Kidney (tissue), 14 donors: Measurements from ENCODE around the gene RDH12. TPM values are rescaled to one million over a fixed set of nuclear protein-coding genes. Genes with fewer than 3 reads are reported as not detected.
A peak's percentile ranks its signal among the peaks of the same experiment; 100 is the strongest.

Experiments
- DNase-seq, 5 donors: peaks; one replicate each; pipeline ENCODE4 v3.0.0-alpha.2; 2013 to 2020
- FAIRE-seq: peaks from 2 replicates; lab custom pipeline; 2012; peaks lifted over from hg19 to GRCh38; lab: Jason Lieb, UNC
- H3K27ac ChIP-seq, 2 donors: one replicate each; pipeline ENCODE4 v1.7.0; 2013; ENCODE audit warnings: low read depth in 2 of 2, low read length in 2 of 2, inconsistent platforms in 1 of 2
- H3K27me3 ChIP-seq: one replicate; pipeline ENCODE4 v1.7.1; 2013; ENCODE audit warnings: low read length, inconsistent platforms; ENCODE audit not compliant: control insufficient read depth, insufficient read depth
- H3K36me3 ChIP-seq, 3 donors: one replicate each; pipeline versions ENCODE4 v1.7.0 to v1.7.1; 2013; ENCODE audit warnings: low read length in 3 of 3, control low read depth in 1 of 3, inconsistent platforms in 1 of 3; ENCODE audit not compliant: insufficient read depth in 3 of 3, control insufficient read depth in 2 of 3
- H3K4me1 ChIP-seq, 3 donors: one replicate each; pipeline versions ENCODE4 v1.7.0 to v1.7.1; 2013; ENCODE audit warnings: low read length in 3 of 3, inconsistent platforms in 1 of 3, low read depth in 1 of 3; ENCODE audit not compliant: control insufficient read depth in 2 of 3, insufficient read depth in 2 of 3
- H3K4me3 ChIP-seq, 3 donors: one replicate each; pipeline versions ENCODE4 v1.7.0 to v1.8.1; 2013; ENCODE audit warnings: low read length in 3 of 3, control low read depth in 1 of 3, inconsistent platforms in 1 of 3
- H3K9ac ChIP-seq, 3 donors: one replicate each; pipeline versions ENCODE4 v1.7.0 to v1.7.1; 2013; ENCODE audit warnings: low read length in 3 of 3, control low read depth in 1 of 3, inconsistent platforms in 1 of 3
- H3K9me3 ChIP-seq, 3 donors: one replicate each; pipeline versions ENCODE4 v1.7.0 to v1.7.1; 2013; ENCODE audit warnings: low read length in 3 of 3, control low read depth in 1 of 3, inconsistent platforms in 1 of 3; ENCODE audit not compliant: control insufficient read depth in 2 of 3, insufficient read depth in 1 of 3
- intact Hi-C: fragments of 100-400 bp; cut with DNase I; formaldehyde crosslinking; loops from one replicate; pipeline ENCODE4 v1.11.1; 2022
- polyA plus RNA-seq: library from polyadenylated mRNA; stranded (reverse); fragments of 350-450 nt; fragmentation: Illumina TruSeq; extraction: RNeasy Lipid Tissue Mini Kit (QIAGEN cat#74804); gene quantifications from one replicate; pipeline ENCODE4 v1.2.3, GENCODE V29; 2014; ENCODE audit warnings: low read depth, low replicate concordance; ENCODE audit not compliant: insufficient read depth
- total RNA-seq: library from RNA; stranded (reverse); fragmentation: NEBNext Ultra II Directional; extraction: Animal tissue kit (Norgen Biotek cat#: 25700); gene quantifications from one replicate; pipeline ENCODE4 v1.2.1, GENCODE V29; 2021
- TF ChIP-seq, protein P1 (sequence below): IDR thresholded peaks from 3 replicates; pipeline ENCODE4 v1.5.1; 2012; ENCODE audit warnings: mild to moderate bottlenecking, moderate library complexity, borderline replicate concordance; ENCODE audit not compliant: insufficient read depth; ENCODE audit errors: extremely low read depth
- donor health status: control.
- donor health status: control.
- donor health status: control.
- donor health status: control.
- donor health status: control.
- donor health status: DM: yes; HTN: yes; CAD: no.
- donor health status: Normal renal cell carcinoma (clear cell type).

RDH12 gene
- total and polyA plus RNA-seq, 2 donors from 2014 or later: 0.22 to 10.0 TPM

DNA sequence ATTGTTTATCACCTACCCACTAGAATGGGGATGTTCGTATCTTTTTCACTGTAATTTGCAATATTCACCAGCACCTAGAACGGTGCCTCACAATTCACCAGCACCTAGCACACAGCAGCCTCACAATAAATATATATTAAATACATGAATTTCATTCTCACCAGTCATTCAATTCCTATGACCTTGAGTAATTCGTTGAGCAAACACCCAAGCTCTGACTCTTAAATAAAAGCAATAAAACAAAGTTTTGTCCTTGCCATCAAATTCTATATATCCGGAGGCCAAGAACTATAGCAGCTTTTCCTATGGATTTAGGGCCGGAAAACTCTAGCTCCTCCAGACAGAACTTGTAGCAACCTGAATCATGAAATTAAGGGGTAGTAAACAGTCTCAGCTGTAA, 28.2 kb upstream of the RDH12 start:
- peaks cover 0 to 2% (median 0%) of the 10 kb centered on the region in 3 donors for H3K36me3 ChIP-seq
- H3K9me3 ChIP-seq: no peaks in the 10 kb centered on the region
- no peaks in the 10 kb centered on the region for H3K27me3 ChIP-seq
- peak overlapping the region; percentile 18 to 77 (median 57) for H3K9ac ChIP-seq
- H3K4me3 ChIP-seq: peak overlapping the region; percentile 71 to 94 (median 84)
- H3K27ac ChIP-seq: no peak overlapping the region
- DNase-seq (no peak), FAIRE-seq (no peak)
- intact Hi-C loops: no loop called here
- TF ChIP-seq, protein P1, sequence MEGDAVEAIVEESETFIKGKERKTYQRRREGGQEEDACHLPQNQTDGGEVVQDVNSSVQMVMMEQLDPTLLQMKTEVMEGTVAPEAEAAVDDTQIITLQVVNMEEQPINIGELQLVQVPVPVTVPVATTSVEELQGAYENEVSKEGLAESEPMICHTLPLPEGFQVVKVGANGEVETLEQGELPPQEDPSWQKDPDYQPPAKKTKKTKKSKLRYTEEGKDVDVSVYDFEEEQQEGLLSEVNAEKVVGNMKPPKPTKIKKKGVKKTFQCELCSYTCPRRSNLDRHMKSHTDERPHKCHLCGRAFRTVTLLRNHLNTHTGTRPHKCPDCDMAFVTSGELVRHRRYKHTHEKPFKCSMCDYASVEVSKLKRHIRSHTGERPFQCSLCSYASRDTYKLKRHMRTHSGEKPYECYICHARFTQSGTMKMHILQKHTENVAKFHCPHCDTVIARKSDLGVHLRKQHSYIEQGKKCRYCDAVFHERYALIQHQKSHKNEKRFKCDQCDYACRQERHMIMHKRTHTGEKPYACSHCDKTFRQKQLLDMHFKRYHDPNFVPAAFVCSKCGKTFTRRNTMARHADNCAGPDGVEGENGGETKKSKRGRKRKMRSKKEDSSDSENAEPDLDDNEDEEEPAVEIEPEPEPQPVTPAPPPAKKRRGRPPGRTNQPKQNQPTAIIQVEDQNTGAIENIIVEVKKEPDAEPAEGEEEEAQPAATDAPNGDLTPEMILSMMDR: no peak
- peaks cover 4 to 12% (median 9%) of the 10 kb centered on the region in 3 donors for H3K4me1 ChIP-seq

DNA sequence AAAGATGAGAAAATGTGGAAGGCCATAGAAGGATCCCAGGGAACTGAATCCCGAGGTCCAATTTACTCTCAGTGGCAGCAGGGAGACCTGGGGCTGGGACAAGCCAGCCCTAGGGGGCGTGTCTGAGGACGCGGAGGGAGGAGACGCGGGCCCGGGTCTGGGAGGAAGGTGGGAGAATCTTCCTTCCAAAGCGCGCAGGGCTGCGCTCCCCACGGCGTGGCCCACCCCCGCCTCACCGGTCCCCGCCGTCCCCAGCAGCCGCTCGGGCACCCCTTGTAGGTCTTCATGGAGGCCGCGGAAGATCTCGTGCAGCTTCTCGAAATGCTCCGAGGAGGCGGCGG, 27.6 kb upstream of the RDH12 start:
- Histone ChIP-seq H3K27ac (peak overlapping the region; percentile 98 to 99), H3K4me3 (peak overlapping the region; percentile 71 to 94 (median 84)), H3K4me1 (peaks cover 4 to 12% (median 9%) of the 10 kb centered on the region in 3 donors), H3K9ac (peak overlapping the region; percentile 57 to 95 (median 77)), H3K27me3 (no peaks in the 10 kb centered on the region), H3K36me3 (peaks cover 0 to 2% (median 0%) of the 10 kb centered on the region in 3 donors), H3K9me3 (no peaks in the 10 kb centered on the region)
- FAIRE-seq (no peak), DNase-seq (peak; percentile 85 to 93 (median 90))
- TF ChIP-seq, protein P1: peak; percentile 17
- intact Hi-C loops: no loop called here

DNA sequence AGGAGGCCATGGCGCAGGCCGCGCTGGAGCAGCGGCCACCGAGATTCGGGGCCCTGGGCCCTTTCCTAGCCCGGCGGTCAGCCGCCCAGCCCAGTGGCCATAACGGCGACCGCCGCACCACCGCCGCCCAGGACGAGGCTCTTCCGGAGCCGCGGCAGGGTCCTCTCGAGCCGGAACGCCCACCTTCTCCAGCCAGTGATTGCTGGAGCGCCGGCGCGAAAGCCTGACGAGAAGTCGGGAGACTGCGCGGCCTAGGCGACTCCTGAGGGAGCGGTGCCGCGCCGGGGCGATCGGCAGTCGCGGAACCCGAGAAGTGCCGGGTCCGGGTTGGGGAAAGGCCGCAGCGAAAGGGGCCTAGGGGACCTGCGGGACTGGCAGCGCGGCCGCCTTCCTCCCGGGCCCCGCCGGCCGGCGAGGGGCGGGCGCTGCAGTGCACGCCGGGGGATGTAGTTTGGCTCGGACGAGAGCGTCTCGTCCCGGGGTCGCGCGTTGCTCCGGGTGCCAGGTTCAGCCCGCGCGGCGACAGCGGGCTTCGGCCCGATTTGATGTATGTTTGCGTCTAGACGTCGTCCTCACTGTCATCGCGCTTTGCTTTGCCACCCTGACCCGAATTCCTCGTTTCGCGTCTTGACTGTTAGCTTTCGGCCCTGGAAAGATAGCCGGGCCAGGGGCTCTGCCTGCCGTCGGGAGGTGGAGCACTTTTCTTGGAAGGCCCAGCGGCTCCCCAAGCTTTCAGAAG, 27.0 kb upstream of the RDH12 start, which contains the start of gene VTI1B:
VTI1B (minus strand) TSS at position 153 of the 739 bp plus-strand sequence; CDS start at position 10, 143 bp downstream.
- FAIRE-seq (no peak), DNase-seq (peak; percentile 86 to 94 (median 92))
- H3K9me3 ChIP-seq: no peaks in the 10 kb centered on the region
- peak within 1 kb of the TSS; percentile 77 to 96 (median 95) for H3K9ac ChIP-seq
- peak within 1 kb of the TSS; percentile 98 to 99 for H3K27ac ChIP-seq
- H3K4me1 ChIP-seq: peaks cover 4 to 12% (median 9%) of the 10 kb centered on the region in 3 donors
- TF ChIP-seq, protein P1: no peak
- peak within 1 kb of the TSS; percentile 71 to 94 (median 84) for H3K4me3 ChIP-seq
- H3K27me3 ChIP-seq: no peaks in the 10 kb centered on the region
- intact Hi-C loops: no loop called here
- peaks cover 0 to 2% (median 0%) of the 10 kb centered on the region in 3 donors for H3K36me3 ChIP-seq
